Activated T-helper 1 cell treated with anti-CD3 and anti-CD28 coated beads, Interleukin-12 subunit alpha, Interleukin-12 subunit beta, Interleukin-2, Interleukin-4 antibody, amounts not matched to agents 30 ng/mL and 10 ng/mL and 1 ng/mL, durations not matched to agents 14 hours and 24 hours and 36 hours (primary cell): ENCODE data around the gene DDX46. TPM values are rescaled to one million over a fixed set of nuclear protein-coding genes. Genes with fewer than 3 reads are reported as not detected.

Experiments
- DNase-seq: peaks from one replicate; pipeline ENCODE4 v3.0.0; 2021; ENCODE audit warnings: low spot score
- H3K27ac Mint-ChIP-seq: one replicate; pipeline ENCODE4 v1.8.0; 2021; ENCODE audit warnings: mild to moderate bottlenecking, mixed read lengths
- H3K27me3 Mint-ChIP-seq: one replicate; pipeline ENCODE4 v1.8.0; 2022; ENCODE audit warnings: mild to moderate bottlenecking, moderate library complexity, mixed read lengths; ENCODE audit not compliant: insufficient read depth
- H3K36me3 Mint-ChIP-seq: one replicate; pipeline ENCODE4 v1.8.0; 2021; ENCODE audit warnings: low read depth, mixed read lengths
- H3K4me1 Mint-ChIP-seq: one replicate; pipeline ENCODE4 v1.8.0; 2021; ENCODE audit warnings: low read depth, mixed read lengths
- H3K4me3 Mint-ChIP-seq: one replicate; pipeline ENCODE4 v1.8.0; 2021; ENCODE audit warnings: mild to moderate bottlenecking, moderate library complexity, mixed read lengths
- H3K9me3 Mint-ChIP-seq: one replicate; pipeline ENCODE4 v1.8.0; 2021; ENCODE audit warnings: mixed read lengths
- intact Hi-C: fragments of 100-400 bp; cut with micrococcal nuclease; formaldehyde crosslinking; loops from one replicate; pipeline ENCODE4 v1.15.1; 2024
- total RNA-seq: library from RNA; stranded (reverse); gene quantifications from 2 replicates; pipeline ENCODE4 v1.2.3, GENCODE V29; 2022

Gene DDX46
- total RNA-seq, 1 donor from 2014 or later: 78.3 TPM

DNA sequence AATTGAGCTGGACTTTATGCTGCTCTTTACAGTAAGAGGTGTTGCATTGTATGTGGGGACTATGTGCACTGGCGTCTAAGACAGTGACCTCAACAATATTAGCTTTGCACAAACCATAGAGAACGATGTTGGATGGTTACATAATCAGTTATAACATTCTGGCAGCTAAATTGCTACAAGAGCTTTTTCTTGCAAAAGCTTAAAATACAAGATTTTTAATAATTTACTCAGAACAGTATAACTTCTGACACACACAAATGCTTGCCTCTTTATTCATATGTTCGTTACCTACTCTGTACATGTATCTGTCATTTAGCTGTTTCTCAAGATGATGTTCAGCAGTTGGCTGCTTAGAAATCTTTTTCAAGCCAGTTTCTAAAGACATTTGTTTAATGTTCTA lies 98.8 kb downstream of the DDX46 start:
- no peaks in the 10 kb centered on the region for H3K27me3 Mint-ChIP-seq
- no peak for DNase-seq
- H3K36me3 Mint-ChIP-seq: peaks cover 16% of the 10 kb centered on the region
- H3K9me3 Mint-ChIP-seq: no peaks in the 10 kb centered on the region
- H3K27ac Mint-ChIP-seq: no peak overlapping the region
- H3K4me1 Mint-ChIP-seq: peaks cover 21% of the 10 kb centered on the region
- H3K4me3 Mint-ChIP-seq: no peak overlapping the region
- intact Hi-C loops: no loop called here

DNA sequence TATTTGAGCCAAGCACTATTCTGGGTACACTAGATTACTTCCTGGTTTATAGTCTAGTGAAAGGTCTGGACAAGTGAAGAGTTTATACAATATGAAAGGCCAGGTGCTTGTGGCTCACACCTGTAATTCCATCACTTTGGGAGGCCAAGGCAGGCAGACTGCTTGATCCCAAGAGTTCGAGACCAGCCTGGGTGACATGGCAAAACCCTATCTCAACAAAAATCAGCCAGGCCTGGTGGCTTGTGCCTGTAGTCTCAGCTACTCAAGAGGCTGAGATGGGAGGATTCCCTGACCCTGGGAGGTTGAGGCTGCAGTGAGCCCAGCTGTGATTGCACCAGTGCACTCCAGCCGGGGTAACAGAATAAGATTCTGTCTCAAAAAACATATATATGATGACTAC lies 106.1 kb downstream of the DDX46 start:
- H3K27ac Mint-ChIP-seq: no peak overlapping the region
- no peaks in the 10 kb centered on the region for H3K9me3 Mint-ChIP-seq
- H3K4me3 Mint-ChIP-seq: no peak overlapping the region
- intact Hi-C loops: no loop called here
- H3K27me3 Mint-ChIP-seq: no peaks in the 10 kb centered on the region
- no peak for DNase-seq
- H3K4me1 Mint-ChIP-seq: no peaks in the 10 kb centered on the region
- peaks cover 8% of the 10 kb centered on the region for H3K36me3 Mint-ChIP-seq

DNA sequence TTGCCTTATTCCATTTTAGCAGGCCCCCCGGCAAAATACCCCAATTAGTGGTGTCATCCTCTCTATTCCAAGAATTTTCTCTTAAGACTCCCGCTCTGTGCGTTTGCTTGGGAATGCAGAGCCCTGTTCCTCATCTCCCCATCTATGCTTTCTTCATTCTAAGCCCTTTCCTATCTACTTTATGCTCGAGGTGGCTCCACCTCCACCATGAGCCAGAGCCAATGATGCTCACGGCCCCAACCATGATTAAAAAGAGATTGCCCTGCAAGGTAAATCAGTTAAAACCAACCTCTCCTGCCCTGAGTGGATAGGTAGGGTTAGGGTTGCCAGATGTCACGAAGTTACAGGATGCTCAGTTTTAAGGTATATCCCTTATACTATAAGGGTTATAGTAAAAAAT lies 114.9 kb downstream of the DDX46 start:
- intact Hi-C loops: loop anchor here (10.0 kb wide), 1 partner anchor 649 kb away; the partner anchor contains the start of gene PPP2CA
- Mint-ChIP-seq H3K4me1 (peaks cover 38% of the 10 kb centered on the region), H3K36me3 (peaks cover 25% of the 10 kb centered on the region), H3K4me3 (peak overlapping the region; percentile 100), H3K9me3 (no peaks in the 10 kb centered on the region), H3K27ac (peak overlapping the region; percentile 98), H3K27me3 (no peaks in the 10 kb centered on the region)
- no peak for DNase-seq

DNA sequence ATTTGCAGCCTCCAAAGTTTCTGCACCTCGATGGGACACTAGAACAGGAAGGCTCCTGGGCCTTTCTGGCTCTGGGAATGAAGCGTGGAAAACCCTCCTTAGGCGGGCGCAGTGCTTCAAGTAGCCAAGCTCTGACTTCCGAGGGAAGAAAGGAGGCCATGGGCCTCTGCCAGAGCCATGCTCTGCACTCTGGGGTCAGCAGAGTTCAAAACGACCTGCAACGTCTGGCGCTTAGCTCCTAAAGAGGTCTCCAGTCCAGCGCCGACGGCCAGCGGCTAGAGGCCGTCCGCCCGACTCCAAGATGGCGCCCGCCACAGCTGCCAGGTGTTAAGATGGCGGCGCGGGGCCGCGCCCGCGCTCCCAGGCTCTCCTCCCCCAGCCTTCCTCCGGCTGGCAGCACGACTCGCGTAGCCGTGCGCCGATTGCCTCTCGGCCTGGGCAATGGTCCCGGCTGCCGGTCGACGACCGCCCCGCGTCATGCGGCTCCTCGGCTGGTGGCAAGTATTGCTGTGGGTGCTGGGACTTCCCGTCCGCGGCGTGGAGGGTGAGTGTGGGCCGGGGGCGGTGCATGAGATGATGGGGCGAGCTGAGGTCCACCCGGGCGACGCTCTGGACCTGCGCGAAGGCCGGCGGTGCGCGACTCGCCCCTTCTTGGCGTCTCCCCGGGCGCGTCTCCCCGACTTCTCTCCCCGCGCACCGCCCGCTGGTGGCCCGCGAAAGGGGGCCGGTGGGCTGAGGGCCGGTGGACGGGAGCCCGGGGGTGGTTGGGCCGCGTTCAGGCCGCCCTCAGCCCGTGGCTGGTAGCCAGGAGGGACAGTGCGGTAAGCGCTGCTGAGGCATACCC lies 115.6 kb downstream of the DDX46 start, which contains the start of gene TXNDC15:
Gene TXNDC15, plus strand, starts transcription at position 385 of the 844 bp plus-strand sequence. Its CDS starts 57 bp downstream, at position 442.
- Mint-ChIP-seq H3K27ac (peak within 1 kb of the TSS; percentile 98), H3K4me1 (peaks cover 43% of the 10 kb centered on the region), H3K9me3 (no peaks in the 10 kb centered on the region), H3K36me3 (peaks cover 27% of the 10 kb centered on the region), H3K4me3 (peak within 1 kb of the TSS; percentile 100), H3K27me3 (no peaks in the 10 kb centered on the region)
- DNase-seq: peak; percentile 82
- intact Hi-C loops: loop anchor here (1.0 to 10.0 kb wide), 6 partner anchors 29 to 649 kb away; partner anchors contain the start of genes C5orf24, CAMLG, DDX46 and PCBD2

DNA sequence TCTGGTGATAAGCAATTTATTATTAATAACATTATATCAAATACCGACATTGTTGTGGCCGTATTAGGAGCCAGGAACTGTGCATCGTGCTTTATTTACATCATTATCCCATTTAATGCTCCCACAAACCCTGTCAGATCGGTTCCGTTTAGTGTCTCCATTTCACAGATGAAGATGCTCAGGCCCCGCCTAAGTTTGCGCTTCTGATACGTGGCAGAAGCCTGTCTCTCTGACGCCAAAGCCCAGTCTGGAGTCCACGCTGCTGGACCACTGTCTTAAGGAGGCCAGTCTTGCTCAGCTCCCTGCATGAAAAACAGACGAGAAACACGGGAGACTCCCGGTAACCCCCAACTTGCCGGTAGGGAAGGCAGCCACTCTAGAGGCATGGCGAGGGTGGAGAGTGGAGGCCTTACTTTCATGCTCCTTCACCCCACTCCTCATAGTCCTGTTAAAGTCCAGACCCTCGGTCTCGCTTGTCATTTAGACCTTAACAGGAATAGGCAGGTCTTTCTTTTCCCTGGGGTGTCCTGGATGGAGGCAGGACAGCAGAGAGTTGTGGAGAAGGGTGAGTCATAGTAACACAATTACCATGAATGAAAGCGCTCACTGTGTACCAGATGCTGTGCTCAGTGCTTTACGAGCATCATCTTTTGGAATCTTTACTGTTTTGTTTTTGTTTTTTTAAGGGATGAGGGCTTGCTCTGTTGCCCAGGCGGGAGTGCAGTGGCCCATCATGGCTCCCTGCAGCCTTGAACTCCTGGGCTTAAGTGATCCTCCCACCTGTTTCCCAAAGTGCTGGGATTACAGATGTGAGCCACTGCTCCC lies 116.5 kb downstream of the DDX46 start:
- Mint-ChIP-seq H3K27ac (peak overlapping the region; percentile 98), H3K27me3 (no peaks in the 10 kb centered on the region), H3K4me3 (peak overlapping the region; percentile 100), H3K9me3 (no peaks in the 10 kb centered on the region), H3K36me3 (peaks cover 28% of the 10 kb centered on the region), H3K4me1 (peaks cover 52% of the 10 kb centered on the region)
- peak; percentile 40 for DNase-seq
- intact Hi-C loops: loop anchor here (1.0 to 10.0 kb wide), 6 partner anchors 30 to 650 kb away; partner anchors contain the start of genes C5orf24, CAMLG, DDX46 and PCBD2

DNA sequence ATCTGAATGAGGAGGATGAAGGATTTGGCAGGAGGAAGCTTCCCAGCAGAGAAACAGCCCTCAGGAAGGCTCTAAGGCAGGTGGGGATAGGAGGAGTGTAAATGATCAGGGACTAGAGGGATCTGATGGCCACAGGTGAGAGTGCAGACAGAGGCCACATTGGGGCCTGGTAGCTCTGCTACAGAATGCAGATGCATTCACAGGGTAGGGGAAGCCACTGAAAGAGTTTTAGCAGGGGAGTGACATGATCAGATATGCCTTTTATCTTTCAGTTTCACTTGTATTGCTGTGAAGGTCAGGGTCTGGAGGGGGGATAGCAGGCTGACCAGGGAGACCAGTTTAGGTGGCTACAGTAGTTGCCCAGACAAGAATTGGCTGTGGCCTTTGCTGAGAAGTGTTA lies 118.6 kb downstream of the DDX46 start:
- H3K27ac Mint-ChIP-seq: peak overlapping the region; percentile 69
- H3K36me3 Mint-ChIP-seq: peaks cover 30% of the 10 kb centered on the region
- H3K4me1 Mint-ChIP-seq: peaks cover 54% of the 10 kb centered on the region
- H3K4me3 Mint-ChIP-seq: peak overlapping the region; percentile 63
- no peaks in the 10 kb centered on the region for H3K27me3 Mint-ChIP-seq
- intact Hi-C loops: loop anchor here (10.0 kb wide), 1 partner anchor 652 kb away; the partner anchor contains the start of gene PPP2CA
- H3K9me3 Mint-ChIP-seq: no peaks in the 10 kb centered on the region
- DNase-seq: no peak

DNA sequence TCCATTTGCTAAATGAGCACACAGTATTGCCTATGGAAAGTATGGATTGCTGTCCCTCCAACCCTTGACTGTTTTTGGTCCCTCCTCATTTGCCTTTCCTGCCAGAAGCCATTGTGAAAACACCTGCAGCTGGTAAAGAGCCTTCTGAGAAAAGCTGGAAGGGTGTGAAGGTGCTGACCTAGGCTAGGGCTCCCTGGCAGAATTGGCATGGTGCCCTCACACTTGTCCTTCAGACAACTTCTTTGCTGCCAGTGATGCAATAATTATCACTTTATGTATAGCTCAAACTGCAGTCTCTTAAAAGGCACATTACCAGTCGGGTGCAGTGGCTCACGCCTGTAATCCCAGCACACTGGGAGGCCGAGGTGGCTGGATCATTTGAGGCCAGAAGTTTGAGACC lies 119.8 kb downstream of the DDX46 start:
- no peak overlapping the region for H3K27ac Mint-ChIP-seq
- peaks cover 29% of the 10 kb centered on the region for H3K36me3 Mint-ChIP-seq
- DNase-seq: no peak
- peaks cover 45% of the 10 kb centered on the region for H3K4me1 Mint-ChIP-seq
- intact Hi-C loops: loop anchor here (10.0 kb wide), 1 partner anchor 654 kb away; the partner anchor contains the start of gene PPP2CA
- H3K9me3 Mint-ChIP-seq: no peaks in the 10 kb centered on the region
- H3K27me3 Mint-ChIP-seq: no peaks in the 10 kb centered on the region
- no peak overlapping the region for H3K4me3 Mint-ChIP-seq

DNA sequence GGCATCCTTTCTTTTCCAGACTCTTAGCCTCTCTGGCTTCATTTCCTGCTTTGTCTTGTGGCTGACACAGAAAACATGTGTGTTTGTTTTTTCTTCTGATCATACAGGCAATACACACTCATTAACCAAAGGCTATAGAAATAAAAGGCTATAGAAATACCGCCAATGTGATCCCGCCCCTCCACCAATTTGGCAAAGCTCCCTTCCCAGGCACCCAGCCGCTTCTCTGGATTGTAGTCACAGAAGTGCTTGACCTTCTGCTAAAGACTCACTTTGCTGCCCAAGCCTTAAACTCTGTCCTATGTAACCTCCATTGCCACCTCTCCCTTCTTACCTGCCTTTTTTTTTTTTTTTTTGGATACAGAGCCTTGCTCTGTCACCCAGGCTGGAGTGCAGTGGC lies 120.9 kb downstream of the DDX46 start:
- Mint-ChIP-seq H3K36me3 (peaks cover 29% of the 10 kb centered on the region), H3K27ac (no peak overlapping the region), H3K4me1 (peaks cover 42% of the 10 kb centered on the region), H3K4me3 (no peak overlapping the region), H3K27me3 (no peaks in the 10 kb centered on the region), H3K9me3 (no peaks in the 10 kb centered on the region)
- DNase-seq: no peak
- intact Hi-C loops: loop anchor here (10.0 kb wide), 1 partner anchor 655 kb away; the partner anchor contains the start of gene PPP2CA

Other genes with a start within 250 kb of the DDX46 start
- gene JADE2, start 233.1 kb upstream of the DDX46 start, total RNA-seq: 70.2 and 74.3 TPM in 2 replicates
- gene SAR1B, start 126.0 kb upstream of the DDX46 start, total RNA-seq: 49.1 and 49.8 TPM in 2 replicates
- 26.5 and 27.2 TPM in 2 replicates for gene SEC24A, start 110.0 kb upstream of the DDX46 start, total RNA-seq
- 25.9 and 26.9 TPM in 2 replicates for gene CAMLG, start 20.2 kb upstream of the DDX46 start, total RNA-seq
- 42.2 and 43.2 TPM in 2 replicates for gene C5orf24, start 87.2 kb downstream of the DDX46 start, total RNA-seq
- gene TXNDC15, start 115.6 kb downstream of the DDX46 start, total RNA-seq: 57.1 and 67.2 TPM in 2 replicates
- gene PCBD2, start 146.4 kb downstream of the DDX46 start, total RNA-seq: 13.5 and 17.2 TPM in 2 replicates
- 0.41 and 0.81 TPM in 2 replicates for gene CATSPER3, start 209.1 kb downstream of the DDX46 start, total RNA-seq